IMR-90 (cell line): ENCODE data around the gene ALOX5AP. TPM values are rescaled to one million over a fixed set of nuclear protein-coding genes. Genes with fewer than 3 reads are reported as not detected.
A peak's percentile ranks its signal among the peaks of the same experiment; 100 is the strongest.

Source experiments
- ATAC-seq: fragments of 200-7000 bp; cut with Tn5 transposase; 2 replicates; pipeline ENCODE4 v1.9.1; 2020; ENCODE audit warnings: low read depth, mild to moderate bottlenecking, moderate library complexity
- BruUV-seq: library from RNA; stranded (reverse); fragments of 400-500 nt; replicated peaks from 2 replicates; lab custom pipeline; 2021; lab: Mats Ljungman, UMichigan
- CTCF ChIA-PET: fragments of 300-600 bp; formaldehyde crosslinking; extraction: SDS; loops from one replicate; lab custom pipeline; 2021; ENCODE audit warnings: antibody characterized with exemption; lab: Yijun Ruan, JAX
- POLR2A ChIA-PET: fragments of 300-600 bp; sonication (Branson Sonifier 250); formaldehyde crosslinking; loops from one replicate; lab custom pipeline; 2022; ENCODE audit warnings: antibody characterized with exemption; ENCODE audit not compliant: unreplicated experiment; lab: Charles Lee
- DNase-seq: peaks from one replicate; pipeline ENCODE4 v3.0.0; 2013
- H2AFZ ChIP-seq: replicated peaks from 2 replicates; pipeline ENCODE3; 2013; ENCODE audit warnings: low read length, mild to moderate bottlenecking; ENCODE audit not compliant: poor library complexity
- H2AK5ac ChIP-seq: 2 replicates; pipeline ENCODE4 v1.6.1; 2013; ENCODE audit warnings: low read depth, low read length, inconsistent platforms
- H2AK9ac ChIP-seq: replicated peaks from 2 replicates; pipeline ENCODE3; 2013; ENCODE audit warnings: mild to moderate bottlenecking, low read depth, low read length, moderate library complexity; ENCODE audit not compliant: poor library complexity
- H2BK120ac ChIP-seq: 2 replicates; pipeline ENCODE4 v1.6.1; 2013; ENCODE audit warnings: low read depth, low read length, inconsistent platforms
- H2BK15ac ChIP-seq: 3 replicates; pipeline ENCODE4 v1.6.1; 2013; ENCODE audit warnings: low read depth, low read length, inconsistent platforms
- H2BK20ac ChIP-seq: 2 replicates; pipeline ENCODE4 v1.6.1; 2013; ENCODE audit warnings: low read depth, mild to moderate bottlenecking, inconsistent platforms, low read length, moderate library complexity
- H2BK5ac ChIP-seq: 2 replicates; pipeline ENCODE4 v1.6.1; 2013; ENCODE audit warnings: mild to moderate bottlenecking, low read depth, low read length, inconsistent platforms; ENCODE audit not compliant: poor library complexity, severe bottlenecking
- H3K14ac ChIP-seq: replicated peaks from 2 replicates; pipeline ENCODE4 v1.6.1; 2013; ENCODE audit warnings: low read depth, low read length, inconsistent platforms
- H3K18ac ChIP-seq: 2 replicates; pipeline ENCODE4 v1.6.1; 2013; ENCODE audit warnings: low read depth, low read length, control low read depth
- H3K23ac ChIP-seq: 2 replicates; pipeline ENCODE4 v1.6.1; 2013; ENCODE audit warnings: low read depth, low read length, inconsistent platforms
- H3K27ac ChIP-seq: 2 replicates; pipeline ENCODE4 v1.5.1; 2013; ENCODE audit warnings: mild to moderate bottlenecking, control low read depth, low read length; ENCODE audit not compliant: insufficient read depth
- H3K27me3 ChIP-seq: 2 replicates; pipeline ENCODE4 v1.6.1; 2013; ENCODE audit warnings: low read length; ENCODE audit not compliant: control insufficient read depth, insufficient read depth
- H3K36me3 ChIP-seq: 2 replicates; pipeline ENCODE4 v1.6.1; 2013; ENCODE audit warnings: low read length, mixed read lengths; ENCODE audit not compliant: control insufficient read depth, insufficient read depth
- H3K4ac ChIP-seq: 2 replicates; pipeline ENCODE4 v1.6.1; 2013; ENCODE audit warnings: low read depth, low read length, inconsistent platforms
- H3K4me1 ChIP-seq: 2 replicates; pipeline ENCODE4 v1.6.1; 2013; ENCODE audit warnings: low read length, mixed read lengths; ENCODE audit not compliant: control insufficient read depth, insufficient read depth
- H3K4me2 ChIP-seq: 2 replicates; pipeline ENCODE4 v1.6.1; 2013; ENCODE audit warnings: low read depth, mild to moderate bottlenecking, control low read depth, low read length, moderate library complexity
- H3K4me3 ChIP-seq: 2 replicates; pipeline ENCODE4 v1.5.1; 2013; ENCODE audit warnings: low read depth, mild to moderate bottlenecking, control low read depth, low read length, moderate library complexity; ENCODE audit not compliant: insufficient read depth
- H3K56ac ChIP-seq: 2 replicates; pipeline ENCODE4 v1.6.1; 2013; ENCODE audit warnings: low read length, inconsistent platforms; ENCODE audit not compliant: insufficient read depth; ENCODE audit errors: extremely low read depth
- H3K79me1 ChIP-seq, 2 experiments: 2 replicates each; pipeline ENCODE4 v1.6.1; 2013; ENCODE audit warnings: low read length in 2 of 2, inconsistent platforms in 1 of 2, low read depth in 1 of 2
- H3K9ac ChIP-seq: 2 replicates; pipeline ENCODE4 v1.6.1; 2013; ENCODE audit warnings: low read depth, low read length, control low read depth
- H3K9me1 ChIP-seq: 2 replicates; pipeline ENCODE4 v1.6.1; 2013; ENCODE audit warnings: low read length, inconsistent platforms; ENCODE audit not compliant: insufficient read depth
- H3K9me3 ChIP-seq: 2 replicates; pipeline ENCODE4 v1.6.1; 2013; ENCODE audit warnings: low read length; ENCODE audit not compliant: control insufficient read depth, insufficient read depth
- H4K20me1 ChIP-seq: 2 replicates; pipeline ENCODE4 v1.6.1; 2013; ENCODE audit warnings: low read length, inconsistent platforms; ENCODE audit not compliant: insufficient read depth
- H4K5ac ChIP-seq: 2 replicates; pipeline ENCODE4 v1.6.1; 2013; ENCODE audit warnings: mild to moderate bottlenecking, low read depth, low read length, control low read depth
- H4K8ac ChIP-seq, 2 experiments: 2 replicates each; pipeline ENCODE4 v1.6.1; 2013; ENCODE audit warnings: low read depth in 2 of 2, low read length in 2 of 2, control low read depth in 1 of 2, inconsistent platforms in 1 of 2
- H4K91ac ChIP-seq: 2 replicates; pipeline ENCODE4 v1.6.1; 2013; ENCODE audit warnings: low read depth, low read length, inconsistent platforms; ENCODE audit not compliant: insufficient read depth
- BHLHE40 ChIP-seq: fragments of 150-350 bp; IDR thresholded peaks from 2 replicates; pipeline ENCODE4 v1.6.1; 2016; ENCODE audit warnings: mild to moderate bottlenecking, low read depth, low read length
- CEBPB ChIP-seq: IDR thresholded peaks from 2 replicates; pipeline ENCODE4 v1.6.1; 2012; ENCODE audit warnings: low read depth, low read length, improper control_type of control experiment
- CHD1 ChIP-seq: IDR thresholded peaks from 2 replicates; pipeline ENCODE4 v1.6.1; 2012; ENCODE audit warnings: low read depth, low read length, improper control_type of control experiment
- ELK1 ChIP-seq: fragments of 150-350 bp; IDR thresholded peaks from 2 replicates; pipeline ENCODE4 v1.6.1; 2016; ENCODE audit warnings: low read depth, mild to moderate bottlenecking, low read length, moderate library complexity, borderline replicate concordance
- FOS ChIP-seq: fragments of 150-350 bp; IDR thresholded peaks from 2 replicates; pipeline ENCODE4 v1.6.1; 2016; ENCODE audit warnings: low read depth, low read length
- MAZ ChIP-seq: IDR thresholded peaks from 2 replicates; pipeline ENCODE4 v1.6.1; 2012; ENCODE audit warnings: low read depth, mild to moderate bottlenecking, low read length, improper control_type of control experiment, moderate library complexity, borderline replicate concordance
- NFE2L2 ChIP-seq: fragments of 150-350 bp; IDR thresholded peaks from 2 replicates; pipeline ENCODE4 v1.6.1; 2016; ENCODE audit warnings: low read depth, mild to moderate bottlenecking, low read length
- POLR2A ChIP-seq: IDR thresholded peaks from 2 replicates; pipeline ENCODE4 v1.6.1; 2012; ENCODE audit warnings: mild to moderate bottlenecking, low read depth, low read length
- RFX5 ChIP-seq: IDR thresholded peaks from 2 replicates; pipeline ENCODE4 v1.8.0; 2012; ENCODE audit warnings: low read depth, mild to moderate bottlenecking, low read length, moderate library complexity
- SMC3 ChIP-seq: fragments of 150-350 bp; IDR thresholded peaks from 2 replicates; pipeline ENCODE4 v1.6.1; 2016; ENCODE audit warnings: low read depth, mild to moderate bottlenecking, antibody characterized with exemption, low read length, moderate library complexity
- WGBS, 2 experiments: methylation state at CpG; one replicate each; pipeline versions ENCODE4 v1.1.5 to v1.1.7; 2013; ENCODE audit warnings: missing lambda C conversion rate in 2 of 2; ENCODE audit not compliant: insufficient read length in 1 of 2; ENCODE audit errors: extremely low coverage in 2 of 2; 5-methylcytosine and 5-hydroxymethylcytosine counted together
- dilution Hi-C: fragments of 300-500 bp; cut with HindIII; formaldehyde crosslinking; loops from one replicate; pipeline ENCODE4 v1.14.3; 2018; ENCODE audit warnings: low sequenced_read_pairs; ENCODE audit not compliant: unreplicated experiment
- in situ Hi-C: fragments of 300-500 bp; cut with MboI; formaldehyde crosslinking; loops from 3 replicates; pipeline ENCODE4 v1.14.3; 2019; ENCODE audit warnings: low sequenced_read_pairs, inconsistent platforms, mixed read lengths
- intact Hi-C: fragments of 100-400 bp; cut with micrococcal nuclease; formaldehyde crosslinking; loops from 2 replicates; pipeline ENCODE4 v1.10.0; 2022
- polyA plus RNA-seq, 3 experiments: library from polyadenylated mRNA; depleted of rRNA; stranded (reverse); fragments of >200 nt; gene quantifications; 2 replicates each; pipeline ENCODE4 v1.2.3, GENCODE V29; 2012; ENCODE audit warnings: low replicate concordance in 1 of 3
- total RNA-seq: library from RNA; depleted of rRNA; stranded (reverse); fragments of >200 nt; gene quantifications from 2 replicates; pipeline ENCODE4 v1.2.3, GENCODE V29; 2012

ALOX5AP gene
- total and polyA plus RNA-seq, 2 of the 4 experiments (the other 2 are of a cell fraction): 0.62 TPM; not detected in 1

DNA sequence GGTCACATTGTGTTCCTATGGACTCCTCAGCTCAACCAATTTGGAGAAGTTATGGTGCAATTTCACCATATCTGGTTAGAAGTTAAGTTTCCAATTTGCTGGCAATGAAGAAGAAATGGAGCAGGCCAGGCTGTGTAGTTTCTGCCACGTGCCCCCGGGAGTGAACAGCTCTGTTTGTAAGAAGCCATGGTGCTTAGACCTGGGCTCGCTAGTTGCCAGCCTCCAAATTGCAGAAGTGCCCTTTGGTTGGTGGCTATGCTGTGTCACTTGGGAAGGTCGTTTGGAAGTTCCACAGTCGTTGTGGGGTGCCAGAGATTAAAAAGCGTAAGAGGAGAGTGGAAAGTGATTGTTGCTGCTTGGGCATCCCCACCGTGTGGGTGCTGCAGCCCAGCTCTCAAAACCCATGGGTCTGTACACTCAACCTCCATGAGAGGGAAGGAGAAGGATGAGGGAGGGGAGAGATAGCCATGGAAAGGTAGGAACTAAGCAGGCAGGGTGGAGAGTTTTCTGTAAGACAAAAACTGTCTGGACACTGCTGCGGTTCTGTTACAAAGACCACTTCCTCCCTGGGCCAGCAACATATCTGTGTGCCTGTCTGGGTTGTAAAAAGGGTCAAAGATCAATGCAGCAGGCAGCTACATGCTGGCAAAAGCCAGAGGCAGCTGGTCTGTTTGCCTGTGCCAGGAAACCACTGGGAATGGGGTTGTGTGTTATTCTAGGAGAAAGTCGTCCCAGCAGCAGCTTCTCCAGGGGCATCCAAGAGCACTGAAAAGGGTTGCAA, 10.8 kb downstream of the ALOX5AP start:
- H2AK9ac ChIP-seq: no peak overlapping the region
- H3K4me2 ChIP-seq: no peak overlapping the region
- no peak overlapping the region for H2BK15ac ChIP-seq
- H3K23ac ChIP-seq: no peak overlapping the region
- no peak overlapping the region for H2BK120ac ChIP-seq
- no peak overlapping the region; the same call in 1 of the 2 replicates for H4K5ac ChIP-seq
- H3K9me1 ChIP-seq: peaks cover 18% of the 10 kb centered on the region
- peak overlapping the region; percentile 3 for H2BK20ac ChIP-seq
- BruUV-seq: no TSS peak
- peak overlapping the region; percentile 4; the same call in 1 of the 2 replicates for H4K91ac ChIP-seq
- H3K79me1 ChIP-seq: no peaks in the 10 kb centered on the region
- H3K4me3 ChIP-seq: no peak overlapping the region
- no peak overlapping the region for H3K56ac ChIP-seq
- no peak overlapping the region for H2AFZ ChIP-seq
- H3K9me3 ChIP-seq: peaks cover under 1% of the 10 kb centered on the region; the same call in 1 of the 2 replicates
- DNase-seq (no peak), ATAC-seq (no peak)
- no peak overlapping the region for H3K9ac ChIP-seq
- TF ChIP-seq NFE2L2: no peak
- TF ChIP-seq CHD1: no peak
- no peak for TF ChIP-seq MAZ
- TF ChIP-seq SMC3: no peak
- TF ChIP-seq ELK1: no peak
- no peak for TF ChIP-seq POLR2A
- TF ChIP-seq CEBPB: no peak
- TF ChIP-seq BHLHE40: no peak
- no peak for TF ChIP-seq FOS
- no peak for TF ChIP-seq RFX5
- H4K8ac ChIP-seq: no peak overlapping the region; a peak in 1 of 4 replicates
- intact Hi-C loops: no loop called here
- in situ Hi-C loops: no loop called here
- H3K4ac ChIP-seq: 0 out of 2 replicates have a peak overlapping the region, but pooled peaks have one; percentile 17
- H3K18ac ChIP-seq: no peak overlapping the region
- peaks cover 5% of the 10 kb centered on the region for H3K27me3 ChIP-seq
- H4K20me1 ChIP-seq: peaks cover 11% of the 10 kb centered on the region; the same call in 1 of the 2 replicates
- ChIA-PET POLR2A (no interaction called here), CTCF (interaction anchor here (0.6 to 0.9 kb wide), 2 partner anchors 16 to 33 kb away, joined by 3 read pairs; no protein-coding TSS in a partner anchor)
- H3K27ac ChIP-seq: no peak overlapping the region
- H3K14ac ChIP-seq: no peak overlapping the region
- H2AK5ac ChIP-seq: peak overlapping the region; percentile 27; the same call in 1 of the 2 replicates
- peaks cover 15% of the 10 kb centered on the region for H3K4me1 ChIP-seq
- 83% methylated on average over 2 of the region's 9 CpGs; no CpG with 5 or more reads in 1 of the 2 experiments for WGBS, 2 experiments
- H3K36me3 ChIP-seq: no peaks in the 10 kb centered on the region
- dilution Hi-C loops: no loop called here
- H2BK5ac ChIP-seq: no peak overlapping the region
